CD4-positive, CD25-positive, alpha-beta regulatory T cell (primary cell): ENCODE measurements around the gene GTSF1L. TPM values are rescaled to one million over a fixed set of nuclear protein-coding genes. Genes with fewer than 3 reads are reported as not detected.
"Not testable (repeated sequence)": the region's sequence is repeated elsewhere in the genome, so short reads cannot be mapped to it uniquely, and the experiment has no call there.

ENCODE experiments used
- ATAC-seq, 2 donors: fragments of 150-1000 bp; cut with Tn5 transposase; one replicate each; pipeline ENCODE4 v1.10.0; 2021; ENCODE audit warnings: low read depth in 2 of 2, moderate number of reproducible peaks in 2 of 2, moderate library complexity in 1 of 2
- DNase-seq, 3 donors: peaks; one replicate each; pipeline versions ENCODE4 v3.0.0 to v3.0.0-alpha.2; 2012 to 2022; ENCODE audit warnings: mixed read lengths in 1 of 3
- H3K27ac ChIP-seq: one replicate; pipeline ENCODE4 v1.7.0; 2013; ENCODE audit warnings: mild to moderate bottlenecking, low read length; ENCODE audit not compliant: insufficient read depth, poor library complexity, severe bottlenecking
- H3K27me3 ChIP-seq: one replicate; pipeline ENCODE4 v1.7.0; 2013; ENCODE audit warnings: low read length; ENCODE audit not compliant: control insufficient read depth, insufficient read depth
- H3K36me3 ChIP-seq: one replicate; pipeline ENCODE4 v1.7.0; 2013; ENCODE audit warnings: mild to moderate bottlenecking, low read length, moderate library complexity; ENCODE audit not compliant: control insufficient read depth, insufficient read depth
- H3K4me1 ChIP-seq: 2 replicates; pipeline ENCODE4 v1.7.0; 2013; ENCODE audit warnings: mild to moderate bottlenecking, low read length; ENCODE audit not compliant: insufficient read depth, control insufficient read depth, poor library complexity, severe bottlenecking
- H3K4me3 ChIP-seq: one replicate; pipeline ENCODE4 v1.7.0; 2013; ENCODE audit warnings: low read depth, mild to moderate bottlenecking, low read length, moderate library complexity
- H3K9me3 ChIP-seq, 2 experiments: 1 replicate in 1 of 2; 2 replicates in 1 of 2; pipeline ENCODE4 v1.7.0; 2013; ENCODE audit warnings: low read length in 2 of 2, mild to moderate bottlenecking in 1 of 2, moderate library complexity in 1 of 2; ENCODE audit not compliant: control insufficient read depth in 2 of 2
- H3K27ac Mint-ChIP-seq, 3 donors: one replicate each; pipeline ENCODE4 v1.8.0; 2020 to 2022; ENCODE audit warnings: mild to moderate bottlenecking in 3 of 3, mixed read lengths in 3 of 3, moderate library complexity in 2 of 3
- H3K27me3 Mint-ChIP-seq: one replicate; pipeline ENCODE4 v1.8.0; 2022; ENCODE audit warnings: mild to moderate bottlenecking, mixed read lengths
- H3K36me3 Mint-ChIP-seq: one replicate; pipeline ENCODE4 v1.8.0; 2020; ENCODE audit warnings: mixed read lengths
- H3K4me1 Mint-ChIP-seq, 4 donors: one replicate each; pipeline ENCODE4 v1.8.0; 2020 to 2022; ENCODE audit warnings: mixed read lengths in 4 of 4, mild to moderate bottlenecking in 1 of 4
- H3K4me3 Mint-ChIP-seq, 4 donors: one replicate each; pipeline ENCODE4 v1.8.0; 2020 to 2022; ENCODE audit warnings: mild to moderate bottlenecking in 4 of 4, mixed read lengths in 4 of 4, moderate library complexity in 3 of 4
- H3K9me3 Mint-ChIP-seq, 7 donors: one replicate each; pipeline ENCODE4 v1.8.0; 2020 to 2022; ENCODE audit warnings: mixed read lengths in 7 of 7, mild to moderate bottlenecking in 3 of 7, moderate library complexity in 2 of 7
- polyA plus RNA-seq, 4 donors: library from polyadenylated mRNA; unstranded; fragments of 300-500 nt; fragmentation: Illumina TruSeq; gene quantifications; one replicate each; pipeline ENCODE4 v1.2.3, GENCODE V29; 2021
- total RNA-seq: library from RNA; stranded (reverse); gene quantifications from one replicate; pipeline ENCODE4 v1.2.3, GENCODE V29; 2022

GTSF1L gene
- total and polyA plus RNA-seq, 5 donors from 2014 or later: 0.98 to 3.0 (median 1.4) TPM

- Histone ChIP-seq H3K36me3 (no peaks in the 10 kb centered on the region), H3K27ac (no peak overlapping the region), H3K27me3 (no peaks in the 10 kb centered on the region), H3K4me3 (no peak overlapping the region), H3K4me1 (no peaks in the 10 kb centered on the region), H3K9me3 (no peaks in the 10 kb centered on the region)
- ATAC-seq: no peak
- H3K27ac Mint-ChIP-seq: no peak overlapping the region
- H3K9me3 Mint-ChIP-seq: no peaks in the 10 kb centered on the region
- peaks cover 4% of the 10 kb centered on the region for H3K27me3 Mint-ChIP-seq
- H3K4me1 Mint-ChIP-seq: peaks cover 0 to 19% (median 3%) of the 10 kb centered on the region in 4 donors
- no peak for DNase-seq
- no peak overlapping the region for H3K4me3 Mint-ChIP-seq
- no peaks in the 10 kb centered on the region for H3K36me3 Mint-ChIP-seq
These were observed 39.1 kb upstream of the GTSF1L start for GRCh38 chr20:43765916-43766315.

DNA sequence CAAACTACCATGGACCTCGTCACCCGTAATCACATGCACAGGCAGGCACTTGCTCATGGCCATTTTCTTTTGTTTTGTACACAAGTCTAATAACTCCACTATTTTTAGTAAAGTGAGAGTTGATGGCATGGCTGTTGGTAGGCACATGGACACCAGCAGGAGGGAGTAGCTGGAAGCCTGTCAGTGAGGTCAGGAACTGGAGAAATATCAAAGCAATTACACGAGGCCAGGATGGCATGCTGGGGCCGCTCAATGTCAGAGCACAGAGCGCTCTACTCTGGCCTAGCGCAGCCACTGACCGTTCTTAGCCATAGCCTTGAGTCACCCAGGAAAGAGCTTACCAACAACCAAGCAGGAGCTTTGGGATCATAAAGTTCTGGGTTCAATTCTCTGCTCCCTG, 36.1 kb upstream of the GTSF1L start:
- H3K27ac ChIP-seq: no peak overlapping the region
- no peaks in the 10 kb centered on the region for H3K27me3 ChIP-seq
- Mint-ChIP-seq H3K4me1 (peaks cover 0 to 25% (median 3%) of the 10 kb centered on the region in 4 donors), H3K4me3 (no peak overlapping the region), H3K27me3 (peaks cover 4% of the 10 kb centered on the region), H3K9me3 (no peaks in the 10 kb centered on the region), H3K36me3 (no peaks in the 10 kb centered on the region), H3K27ac (no peak overlapping the region)
- no peak overlapping the region for H3K4me3 ChIP-seq
- DNase-seq (no peak), ATAC-seq (no peak)
- H3K36me3 ChIP-seq: no peaks in the 10 kb centered on the region
- H3K4me1 ChIP-seq: no peaks in the 10 kb centered on the region
- no peaks in the 10 kb centered on the region for H3K9me3 ChIP-seq

DNA sequence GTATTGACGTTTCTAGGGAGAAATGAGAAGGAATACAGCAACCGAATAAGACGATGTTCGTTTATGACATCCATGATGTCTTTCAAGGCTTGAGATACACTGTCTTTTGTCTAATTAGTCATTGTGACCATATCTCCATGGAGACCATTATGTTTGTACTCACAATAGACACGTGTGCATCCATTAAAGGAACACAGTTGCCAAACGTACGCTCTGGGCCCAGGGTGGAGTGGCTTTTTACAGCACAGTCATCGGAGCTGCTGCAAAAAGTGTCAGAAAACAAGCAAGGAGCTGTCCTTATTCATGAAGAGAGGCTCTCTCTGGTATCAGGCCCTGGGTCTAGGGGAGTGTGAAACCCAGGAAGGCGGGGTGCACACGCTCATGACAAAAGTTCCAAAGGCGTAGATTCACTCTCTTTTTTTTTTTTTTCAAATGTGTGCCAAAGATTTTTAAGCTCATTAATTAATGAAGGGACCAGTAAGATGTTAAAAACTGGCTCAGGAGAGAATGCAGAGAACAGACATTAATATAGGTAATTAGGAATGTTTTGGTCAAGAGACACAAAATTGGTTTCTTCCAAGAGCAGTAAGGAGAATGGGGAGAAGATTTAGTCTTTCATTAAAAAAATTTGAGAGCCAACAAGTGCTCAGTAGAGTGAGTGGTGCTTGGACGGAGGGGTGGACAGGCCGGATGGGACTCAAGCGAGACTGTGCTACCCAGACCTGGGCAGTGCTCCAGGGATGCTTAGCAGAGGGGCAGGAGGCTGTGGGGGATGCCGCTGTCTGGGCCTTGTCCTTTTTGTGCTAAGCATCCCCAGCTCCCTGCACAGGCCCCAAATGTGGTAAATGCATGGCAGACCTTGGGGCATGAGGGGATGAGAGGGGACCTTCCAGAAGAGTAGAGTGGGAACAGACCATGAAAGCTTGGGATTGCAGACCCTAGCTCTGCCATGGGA, 34.9 kb upstream of the GTSF1L start:
- no peaks in the 10 kb centered on the region for H3K9me3 ChIP-seq
- H3K4me1 ChIP-seq: no peaks in the 10 kb centered on the region
- H3K36me3 ChIP-seq: no peaks in the 10 kb centered on the region
- Mint-ChIP-seq H3K4me3 (no peak overlapping the region), H3K9me3 (no peaks in the 10 kb centered on the region), H3K4me1 (peaks cover 0 to 25% (median 3%) of the 10 kb centered on the region in 4 donors), H3K36me3 (no peaks in the 10 kb centered on the region), H3K27me3 (peaks cover 4% of the 10 kb centered on the region), H3K27ac (peak overlapping the region in 2 of 3 donors; percentile 44 to 63)
- peak; percentile 52 to 53 for ATAC-seq
- DNase-seq: no peak
- H3K27ac ChIP-seq: no peak overlapping the region
- H3K27me3 ChIP-seq: no peaks in the 10 kb centered on the region
- no peak overlapping the region for H3K4me3 ChIP-seq

DNA sequence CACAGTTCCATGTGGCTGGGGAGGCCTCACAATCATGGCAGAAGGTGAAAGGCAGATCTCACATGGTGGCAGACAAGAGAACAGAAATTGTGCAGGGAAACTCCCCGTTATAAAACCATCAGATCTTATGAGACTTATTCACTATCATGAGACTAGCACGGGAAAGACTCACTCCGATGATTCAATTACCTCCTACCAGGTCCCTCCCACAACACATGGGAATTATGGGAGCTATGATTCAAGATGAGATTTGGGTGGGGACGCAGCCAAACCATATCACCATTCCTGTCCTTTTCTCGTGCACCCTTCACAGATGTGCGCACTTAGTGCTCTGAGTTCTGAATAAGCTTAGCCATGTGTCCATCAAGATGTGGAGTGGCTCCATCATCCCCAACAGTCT, 31.1 kb upstream of the GTSF1L start:
- not testable (repeated sequence) for H3K4me3 Mint-ChIP-seq, H3K4me1 ChIP-seq, ATAC-seq, H3K27ac ChIP-seq, H3K27me3 ChIP-seq, H3K4me3 ChIP-seq, H3K27me3 Mint-ChIP-seq, H3K9me3 ChIP-seq, DNase-seq, H3K36me3 ChIP-seq, H3K27ac Mint-ChIP-seq, H3K36me3 Mint-ChIP-seq, H3K9me3 Mint-ChIP-seq
- peaks cover 0 to 39% (median 4%) of the 10 kb centered on the region in 4 donors for H3K4me1 Mint-ChIP-seq

- Histone ChIP-seq H3K4me1 (peaks cover 19% of the 10 kb centered on the region), H3K9me3 (no peaks in the 10 kb centered on the region), H3K27ac (no peak overlapping the region), H3K27me3 (no peaks in the 10 kb centered on the region), H3K4me3 (no peak overlapping the region), H3K36me3 (no peaks in the 10 kb centered on the region)
- Mint-ChIP-seq H3K36me3 (no peaks in the 10 kb centered on the region), H3K27me3 (no peaks in the 10 kb centered on the region), H3K4me1 (peaks cover 7 to 43% (median 19%) of the 10 kb centered on the region in 4 donors), H3K27ac (no peak overlapping the region), H3K9me3 (peaks cover 0 to 2% (median 0%) of the 10 kb centered on the region in 7 donors), H3K4me3 (no peak overlapping the region)
- ATAC-seq: no peak
- no peak for DNase-seq
These were observed 29.0 kb upstream of the GTSF1L start for GRCh38 chr20:43755851-43756250.

- H3K4me1 Mint-ChIP-seq: peaks cover 7 to 46% (median 22%) of the 10 kb centered on the region in 4 donors
- Histone ChIP-seq H3K27ac (no peak overlapping the region), H3K27me3 (no peaks in the 10 kb centered on the region), H3K36me3 (no peaks in the 10 kb centered on the region), H3K4me3 (no peak overlapping the region), H3K9me3 (no peaks in the 10 kb centered on the region), H3K4me1 (peaks cover 19% of the 10 kb centered on the region)
- peaks cover 0 to 2% (median 0%) of the 10 kb centered on the region in 7 donors for H3K9me3 Mint-ChIP-seq
- no peak for ATAC-seq
- H3K4me3 Mint-ChIP-seq: no peak overlapping the region
- no peaks in the 10 kb centered on the region for H3K27me3 Mint-ChIP-seq
- DNase-seq: no peak
- no peaks in the 10 kb centered on the region for H3K36me3 Mint-ChIP-seq
- H3K27ac Mint-ChIP-seq: peak overlapping the region in 1 of 3 donors; percentile 69
These were observed 28.6 kb upstream of the GTSF1L start for GRCh38 chr20:43755390-43755789.

DNA sequence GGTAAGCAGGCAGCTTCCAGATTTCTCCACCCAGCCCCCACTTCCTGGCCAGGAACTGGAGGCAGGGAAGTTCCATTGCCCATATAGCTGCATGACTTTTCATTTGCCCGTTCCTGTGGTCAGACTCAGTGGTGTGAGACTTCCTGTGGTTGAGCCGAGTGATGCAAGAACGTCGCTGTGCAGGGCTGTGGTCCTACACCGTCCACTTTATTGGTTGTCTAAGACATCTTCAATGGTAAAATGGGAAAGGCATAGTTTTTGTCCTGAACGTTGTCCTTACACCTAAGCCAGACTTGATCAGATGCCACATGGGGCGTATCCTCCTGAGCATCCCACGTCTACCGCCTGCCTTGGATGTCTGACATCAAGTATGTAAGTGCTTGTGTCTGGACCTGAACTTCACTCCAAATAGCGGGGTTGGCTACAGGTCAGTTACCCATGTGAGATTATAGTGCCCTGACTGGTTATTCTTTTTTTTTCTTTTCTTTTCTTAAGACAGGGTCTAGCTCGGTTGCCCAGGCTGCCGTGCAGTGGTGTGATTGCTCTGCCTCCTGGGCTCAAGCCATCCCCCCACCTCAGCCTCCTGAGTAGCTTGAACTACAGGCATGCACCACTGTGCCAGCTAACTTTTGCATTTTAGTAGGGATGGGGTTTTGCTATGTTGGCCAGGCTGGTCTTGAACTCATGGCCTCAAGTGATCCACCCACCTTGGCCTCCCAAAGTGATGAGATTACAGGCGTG, 25.9 kb upstream of the GTSF1L start:
- ATAC-seq: no peak
- peak overlapping the region; percentile 36 to 87 (median 79) for H3K27ac Mint-ChIP-seq
- no peaks in the 10 kb centered on the region for H3K36me3 ChIP-seq
- H3K4me3 ChIP-seq: no peak overlapping the region
- H3K27me3 ChIP-seq: no peaks in the 10 kb centered on the region
- H3K9me3 Mint-ChIP-seq: peaks cover 0 to 2% (median 0%) of the 10 kb centered on the region in 7 donors
- DNase-seq: peak in 1 of 3 donors; percentile 46
- no peaks in the 10 kb centered on the region for H3K9me3 ChIP-seq
- peaks cover 32% of the 10 kb centered on the region for H3K4me1 ChIP-seq
- peak overlapping the region in 2 of 4 donors; percentile 16 to 19 for H3K4me3 Mint-ChIP-seq
- no peak overlapping the region for H3K27ac ChIP-seq
- no peaks in the 10 kb centered on the region for H3K27me3 Mint-ChIP-seq
- H3K4me1 Mint-ChIP-seq: peaks cover 7 to 53% (median 28%) of the 10 kb centered on the region in 4 donors
- no peaks in the 10 kb centered on the region for H3K36me3 Mint-ChIP-seq
